H1 (cell line): Measurements from ENCODE around the gene C1GALT1C1L. TPM values are rescaled to one million over a fixed set of nuclear protein-coding genes. Genes with fewer than 3 reads are reported as not detected.

ENCODE experiments used
- CTCF ChIA-PET: fragments of 300-600 bp; sonication (Branson Sonifier 250); formaldehyde crosslinking; loops from one replicate; lab custom pipeline; 2021; ENCODE audit not compliant: partially characterized antibody; lab: Charles Lee
- POLR2A ChIA-PET: fragments of 300-600 bp; sonication (Branson Sonifier 250); formaldehyde crosslinking; loops from one replicate; lab custom pipeline; 2021; ENCODE audit warnings: inconsistent platforms; ENCODE audit not compliant: partially characterized antibody; lab: Charles Lee
- DNase-seq, 2 experiments: peaks; one replicate each; pipeline versions ENCODE4 v3.0.0 to v3.0.0-alpha.2; 2010 to 2022; ENCODE audit warnings: low spot score in 2 of 2, low read depth in 1 of 2, mixed read lengths in 1 of 2
- FAIRE-seq: peaks from 2 replicates; lab custom pipeline; 2011; peaks lifted over from hg19 to GRCh38; lab: Jason Lieb, UNC
- H2AFZ ChIP-seq: 2 replicates; pipeline ENCODE4 v1.8.1; 2012; ENCODE audit warnings: low read length, inconsistent platforms
- H2AK5ac ChIP-seq: 2 replicates; pipeline ENCODE4 v1.6.1; 2013; ENCODE audit warnings: low read depth, low read length
- H2BK120ac ChIP-seq: replicated peaks from 2 replicates; pipeline ENCODE3; 2013; ENCODE audit warnings: low read depth, low read length, inconsistent platforms
- H2BK12ac ChIP-seq: 2 replicates; pipeline ENCODE4 v1.6.1; 2013; ENCODE audit warnings: low read depth, low read length
- H2BK15ac ChIP-seq: 2 replicates; pipeline ENCODE4 v1.6.1; 2013; ENCODE audit warnings: low read length
- H2BK20ac ChIP-seq: 2 replicates; pipeline ENCODE4 v1.6.1; 2013; ENCODE audit warnings: low read length
- H2BK5ac ChIP-seq: 2 replicates; pipeline ENCODE4 v1.6.1; 2013; ENCODE audit warnings: low read depth, low read length
- H3K14ac ChIP-seq: 2 replicates; pipeline ENCODE4 v1.6.1; 2013; ENCODE audit warnings: inconsistent platforms; ENCODE audit not compliant: insufficient read length
- H3K18ac ChIP-seq: 2 replicates; pipeline ENCODE4 v1.6.1; 2013; ENCODE audit warnings: low read length; ENCODE audit errors: extremely low read depth
- H3K23ac ChIP-seq: 2 replicates; pipeline ENCODE4 v1.6.1; 2013; ENCODE audit warnings: inconsistent platforms; ENCODE audit not compliant: insufficient read length
- H3K23me2 ChIP-seq: 2 replicates; pipeline ENCODE4 v1.6.1; 2013; ENCODE audit warnings: low read depth, low read length
- H3K27ac ChIP-seq: 2 replicates; pipeline ENCODE4 v1.6.1; 2011; ENCODE audit warnings: low read depth, low read length, inconsistent platforms
- H3K27me3 ChIP-seq, 4 experiments: replicated peaks in 1 of 4; 1 replicate in 1 of 4; 2 replicates in 3 of 4; pipeline versions ENCODE4 v1.6.1 to v1.8.1; 2011 to 2013; ENCODE audit warnings: low read length in 3 of 4, mild to moderate bottlenecking in 3 of 4, inconsistent platforms in 2 of 4, mixed read lengths in 2 of 4, moderate library complexity in 1 of 4; ENCODE audit not compliant: control insufficient read depth in 3 of 4, insufficient read depth in 3 of 4; ENCODE audit errors: extremely low read depth in 1 of 4
- H3K36me3 ChIP-seq, 4 experiments: 2 replicates each; pipeline versions ENCODE4 v1.6.1 to v1.8.1; 2011 to 2013; ENCODE audit warnings: mild to moderate bottlenecking in 4 of 4, low read length in 3 of 4, moderate library complexity in 2 of 4, control low read depth in 1 of 4, inconsistent platforms in 1 of 4; ENCODE audit not compliant: insufficient read depth in 4 of 4, control insufficient read depth in 2 of 4
- H3K4ac ChIP-seq: replicated peaks from 2 replicates; pipeline ENCODE3; 2013; ENCODE audit warnings: low read length, low read depth, mixed read lengths, inconsistent platforms; ENCODE audit not compliant: insufficient read length
- H3K4me1 ChIP-seq, 4 experiments: replicated peaks in 1 of 4; 1 replicate in 1 of 4; 2 replicates in 3 of 4; pipeline versions ENCODE4 v1.6.1 to v1.8.1; 2011 to 2013; ENCODE audit warnings: low read length in 3 of 4, inconsistent platforms in 2 of 4, mixed read lengths in 1 of 4; ENCODE audit not compliant: insufficient read depth in 4 of 4, control insufficient read depth in 3 of 4
- H3K4me2 ChIP-seq, 2 experiments: 2 replicates each; pipeline versions ENCODE4 v1.6.1 to v1.8.1; 2011 to 2013; ENCODE audit warnings: low read depth in 2 of 2, low read length in 2 of 2, control low read depth in 1 of 2, inconsistent platforms in 1 of 2, mild to moderate bottlenecking in 1 of 2; ENCODE audit not compliant: insufficient read depth in 1 of 2
- H3K4me3 ChIP-seq, 4 experiments: fragments of 200-600, 300-600 bp in 1 of 4; sonication (generic), shearing (Covaris generic), sonication (Bioruptor Twin) in 1 of 4; 2 replicates each; pipeline versions ENCODE4 v1.5.1 to v1.8.1; 2011 to 2016; ENCODE audit warnings: low read length in 4 of 4, low read depth in 3 of 4, control low read depth in 2 of 4, inconsistent platforms in 2 of 4, mild to moderate bottlenecking in 2 of 4, mixed read lengths in 1 of 4, moderate library complexity in 1 of 4; ENCODE audit not compliant: insufficient read depth in 2 of 4; ENCODE audit errors: extremely low read depth in 1 of 4
- H3K56ac ChIP-seq: replicated peaks from 2 replicates; pipeline ENCODE3; 2013; ENCODE audit warnings: low read depth, mild to moderate bottlenecking, mixed read lengths, low read length, inconsistent platforms; ENCODE audit not compliant: insufficient read length
- H3K79me1 ChIP-seq: 2 replicates; pipeline ENCODE4 v1.6.1; 2013; ENCODE audit warnings: low read depth, low read length, control low read depth
- H3K79me2 ChIP-seq, 2 experiments: 2 replicates each; pipeline versions ENCODE4 v1.6.1 to v1.8.1; 2012 to 2013; ENCODE audit warnings: low read length in 2 of 2, mild to moderate bottlenecking in 2 of 2, inconsistent platforms in 1 of 2; ENCODE audit not compliant: insufficient read depth in 2 of 2, control insufficient read depth in 1 of 2
- H3K9ac ChIP-seq, 4 experiments: replicated peaks in 1 of 4; 1 replicate in 1 of 4; 2 replicates in 3 of 4; pipeline versions ENCODE4 v1.6.1 to v1.8.1; 2011 to 2013; ENCODE audit warnings: low read depth in 3 of 4, low read length in 3 of 4, control low read depth in 2 of 4, mild to moderate bottlenecking in 2 of 4, moderate library complexity in 2 of 4, inconsistent platforms in 1 of 4; ENCODE audit errors: extremely low read depth in 1 of 4
- H3K9me3 ChIP-seq, 2 experiments: 2 replicates each; pipeline versions ENCODE4 v1.6.1 to v1.8.1; 2012 to 2013; ENCODE audit warnings: mild to moderate bottlenecking in 2 of 2, moderate library complexity in 2 of 2, control low read depth in 1 of 2, inconsistent platforms in 1 of 2, low read depth in 1 of 2, low read length in 1 of 2, mixed read lengths in 1 of 2; ENCODE audit not compliant: insufficient read depth in 2 of 2
- H4K20me1 ChIP-seq, 2 experiments: replicated peaks in 1 of 2; 2 replicates each; pipeline versions ENCODE3 to v1.8.1; 2011 to 2013; ENCODE audit warnings: inconsistent platforms in 2 of 2, low read length in 2 of 2, mild to moderate bottlenecking in 1 of 2; ENCODE audit not compliant: insufficient read depth in 2 of 2, control insufficient read depth in 1 of 2
- H4K5ac ChIP-seq: 2 replicates; pipeline ENCODE4 v1.6.1; 2013; ENCODE audit warnings: low read length, low read depth, mixed read lengths, inconsistent platforms; ENCODE audit not compliant: insufficient read length
- H4K8ac ChIP-seq: 2 replicates; pipeline ENCODE4 v1.8.0; 2013; ENCODE audit warnings: mild to moderate bottlenecking, moderate library complexity, low read length, inconsistent platforms; ENCODE audit not compliant: insufficient read depth; ENCODE audit errors: extremely low read depth
- H4K91ac ChIP-seq: replicated peaks from 2 replicates; pipeline ENCODE3; 2013; ENCODE audit warnings: low read length, mixed read lengths, inconsistent platforms; ENCODE audit not compliant: insufficient read length
- BCL11A ChIP-seq, 2 experiments: IDR thresholded peaks; one replicate each; pipeline ENCODE4 v1.6.1; 2011; ENCODE audit warnings: low read depth in 2 of 2, low read length in 2 of 2, mild to moderate bottlenecking in 2 of 2
- CBX5 ChIP-seq: fragments of 300-800, 300-1000 bp; sonication (generic); IDR thresholded peaks from 2 replicates; pipeline ENCODE4 v1.7.1; 2016; ENCODE audit warnings: antibody characterized with exemption, low read length, low read depth
- HDAC6 ChIP-seq: IDR thresholded peaks from one replicate; pipeline ENCODE4 v1.7.1; 2012; ENCODE audit warnings: low read depth, mild to moderate bottlenecking, inconsistent platforms, low read length, moderate library complexity
- KDM4A ChIP-seq: IDR thresholded peaks from one replicate; pipeline ENCODE4 v1.7.1; 2012; ENCODE audit warnings: low read depth, mild to moderate bottlenecking, moderate library complexity, low read length, inconsistent platforms; ENCODE audit not compliant: severe bottlenecking
- RBBP5 ChIP-seq: IDR thresholded peaks from 2 replicates; pipeline ENCODE4 v1.7.1; 2012; ENCODE audit warnings: low read depth, mild to moderate bottlenecking, inconsistent platforms, low read length, moderate library complexity, borderline replicate concordance
- RFX5 ChIP-seq: IDR thresholded peaks from 2 replicates; pipeline ENCODE4 v1.6.1; 2011; ENCODE audit warnings: low read depth, low read length, improper control_type of control experiment, borderline replicate concordance
- WGBS, 2 experiments: shearing (Covaris generic) in 1 of 2; methylation state at CpG; one replicate each; pipeline versions ENCODE4 v1.1.6 to v1.1.7; 2013 to 2015; ENCODE audit warnings: low lambda C conversion rate in 2 of 2, mixed read lengths in 2 of 2, inconsistent platforms in 1 of 2, low coverage in 1 of 2, missing lambda C conversion rate in 1 of 2; ENCODE audit not compliant: insufficient replicate concordance in 2 of 2, insufficient coverage in 1 of 2, insufficient read length in 1 of 2; ENCODE audit errors: extremely low coverage in 1 of 2, missing lambda C conversion rate in 1 of 2; 5-methylcytosine and 5-hydroxymethylcytosine counted together
- polyA plus RNA-seq, 7 experiments: library from polyadenylated mRNA; depleted of rRNA in 3 of 7; stranded (reverse) in 5 of 7; unstranded in 2 of 7; fragments of >200 nt in 5 of 7; fragments of 200-250 nt in 2 of 7; gene quantifications; 1 replicate in 5 of 7; 2 replicates in 1 of 7; 4 replicates in 1 of 7; pipeline versions ENCODE4 v1.2.1 to v1.2.3, GENCODE V29; 2011 to 2013; ENCODE audit warnings: missing spikeins in 2 of 7, mixed read lengths in 2 of 7
- total RNA-seq: library from RNA; stranded (reverse); fragmentation: NEBNext Ultra II Directional; extraction: Animal tissue kit (Norgen Biotek cat#: 25700); gene quantifications from 2 replicates; pipeline ENCODE4 v1.2.1, GENCODE V29; 2021
- TF ChIP-seq, protein P1 (sequence below): IDR thresholded peaks from 2 replicates; pipeline ENCODE4 v1.6.1; 2012; ENCODE audit warnings: inconsistent platforms

Gene C1GALT1C1L
- total and polyA plus RNA-seq, 2 of the 8 experiments (the other 6 are each of a cell fraction or from before 2014, with no cell fraction given): 0.12 TPM; not detected in 1

DNA sequence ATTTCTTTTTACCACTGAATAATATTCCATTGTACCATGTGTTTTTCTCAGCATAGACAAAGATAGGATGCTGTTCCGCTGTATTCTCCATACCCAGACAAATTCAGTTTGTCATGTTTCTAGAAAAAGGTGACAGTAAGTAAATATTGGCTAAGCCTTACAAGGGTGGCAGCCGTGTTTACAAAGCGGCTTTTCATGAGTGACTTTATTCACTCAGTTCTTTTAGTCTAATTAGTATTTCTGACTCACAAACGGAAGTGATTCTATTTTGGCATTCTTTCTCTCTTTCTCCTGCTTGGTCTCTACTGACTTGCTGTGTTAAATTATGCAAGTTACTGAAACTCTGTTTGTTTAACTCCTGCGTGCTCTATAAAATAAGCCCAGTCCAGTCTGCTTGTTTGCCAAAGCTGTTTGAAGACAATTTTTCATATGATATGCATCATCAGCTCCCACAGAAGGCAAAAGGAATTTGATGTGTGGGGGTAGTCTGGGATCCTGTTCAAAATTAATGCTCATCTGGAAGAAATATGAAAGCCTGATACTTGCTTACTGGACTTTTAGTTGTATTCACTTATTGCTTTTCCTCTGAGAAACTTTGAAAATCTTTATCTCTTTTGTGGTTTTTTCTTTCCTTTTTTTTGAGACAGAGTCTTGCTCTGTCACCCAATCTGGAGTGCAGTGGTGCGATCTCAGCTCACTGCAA, 41.5 kb downstream of the C1GALT1C1L start:
- Histone ChIP-seq H3K27me3 (peaks cover 0 to 9% (median 6%) of the 10 kb centered on the region in 4 experiments; a peak in 5 of 7 replicates), H2BK15ac (no peak overlapping the region), H3K9ac (no peak overlapping the region), H4K8ac (no peak overlapping the region), H2BK5ac (no peak overlapping the region), H2BK20ac (no peak overlapping the region), H4K5ac (no peak overlapping the region), H3K36me3 (no peaks in the 10 kb centered on the region), H3K4ac (no peak overlapping the region), H4K20me1 (no peaks in the 10 kb centered on the region), H3K9me3 (0 out of 4 replicates have a peak, but pooled peaks cover 0 to 2% of the 10 kb centered on the region in 2 experiments), H2BK120ac (no peak overlapping the region), H4K91ac (no peak overlapping the region), H3K79me2 (no peaks in the 10 kb centered on the region), H3K23ac (no peak overlapping the region), H3K4me1 (peaks cover 0 to 13% (median under 1%) of the 10 kb centered on the region in 4 experiments; a peak in 4 of 7 replicates), H3K79me1 (no peaks in the 10 kb centered on the region), H3K18ac (no peak overlapping the region), H3K4me2 (no peak overlapping the region), H3K23me2 (peaks cover 12% of the 10 kb centered on the region), H2AFZ (no peak overlapping the region), H3K56ac (no peak overlapping the region), H2BK12ac (no peak overlapping the region), H3K4me3 (no peak overlapping the region), H2AK5ac (no peak overlapping the region), H3K27ac (no peak overlapping the region), H3K14ac (no peak overlapping the region)
- DNase-seq: no peak
- WGBS, 2 experiments: 85% methylated on average over 6 of the region's 6 CpGs; no CpG with 5 or more reads in 1 of the 2 experiments
- FAIRE-seq: no peak
- ChIA-PET CTCF (interaction anchor here (1.0 to 3.0 kb wide), 2 partner anchors 9 to 26 kb away, joined by 3 to 11 read pairs; no protein-coding TSS in a partner anchor), POLR2A (interaction anchor here (1.2 kb wide), 1 partner anchor 10 kb away, joined by 4 read pairs; no protein-coding TSS in a partner anchor)
- no peak for TF ChIP-seq RBBP5
- no peak for TF ChIP-seq HDAC6
- TF ChIP-seq KDM4A: no peak
- no peak for TF ChIP-seq BCL11A (IDR thresholded peaks at IDR 0.05; ENCODE audit: low read depth in 2 of 2, low read length in 2 of 2)
- no peak for TF ChIP-seq CBX5
- no peak for TF ChIP-seq RFX5
- TF ChIP-seq, protein P1, sequence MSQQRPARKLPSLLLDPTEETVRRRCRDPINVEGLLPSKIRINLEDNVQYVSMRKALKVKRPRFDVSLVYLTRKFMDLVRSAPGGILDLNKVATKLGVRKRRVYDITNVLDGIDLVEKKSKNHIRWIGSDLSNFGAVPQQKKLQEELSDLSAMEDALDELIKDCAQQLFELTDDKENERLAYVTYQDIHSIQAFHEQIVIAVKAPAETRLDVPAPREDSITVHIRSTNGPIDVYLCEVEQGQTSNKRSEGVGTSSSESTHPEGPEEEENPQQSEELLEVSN: no peak
